Loucy (cell line): ENCODE measurements around the gene RAD23B.

ENCODE experiments used
- H2AFZ ChIP-seq: fragments of 200-600 bp; sonication (generic); 2 replicates; pipeline ENCODE4 v1.6.0; 2016; ENCODE audit warnings: antibody characterized with exemption, mild to moderate bottlenecking, low read length, moderate library complexity
- H3F3A ChIP-seq: fragments of 200-600 bp; 2 replicates; pipeline ENCODE4 v1.6.0; 2016; ENCODE audit warnings: antibody characterized with exemption, low read depth, mild to moderate bottlenecking
- H3K27me3 ChIP-seq: fragments of 200-600 bp; sonication (generic); 2 replicates; pipeline ENCODE4 v1.6.1; 2014; ENCODE audit warnings: low read length, mild to moderate bottlenecking; ENCODE audit not compliant: insufficient read depth, poor library complexity, severe bottlenecking
- H3K36me3 ChIP-seq: fragments of 200-600 bp; sonication (generic); 2 replicates; pipeline ENCODE4 v1.6.1; 2016; ENCODE audit warnings: low read length; ENCODE audit not compliant: insufficient read depth
- H3K4me1 ChIP-seq: fragments of 200-600 bp; sonication (generic); 2 replicates; pipeline ENCODE4 v1.5.1; 2014; ENCODE audit warnings: low read length, mild to moderate bottlenecking; ENCODE audit not compliant: insufficient read depth, poor library complexity, severe bottlenecking
- H3K4me2 ChIP-seq: fragments of 200-600 bp; sonication (generic); 2 replicates; pipeline ENCODE4 v1.6.0; 2014; ENCODE audit warnings: antibody characterized with exemption, low read length, low read depth, mild to moderate bottlenecking; ENCODE audit not compliant: poor library complexity, severe bottlenecking
- H3K4me3 ChIP-seq: fragments of 200-600 bp; sonication (generic); 2 replicates; pipeline ENCODE4 v1.5.1; 2014; ENCODE audit warnings: low read length, mild to moderate bottlenecking, mixed read lengths; ENCODE audit not compliant: poor library complexity, severe bottlenecking
- H3K79me2 ChIP-seq: fragments of 200-600 bp; sonication (generic); 2 replicates; pipeline ENCODE4 v1.6.1; 2014; ENCODE audit warnings: low read length; ENCODE audit not compliant: insufficient read depth
- H3K9ac ChIP-seq: fragments of 200-600 bp; sonication (generic); 2 replicates; pipeline ENCODE4 v1.6.0; 2014; ENCODE audit warnings: mild to moderate bottlenecking, low read depth, low read length, moderate library complexity; ENCODE audit not compliant: poor library complexity, severe bottlenecking
- H3K9me2 ChIP-seq: fragments of 200-600 bp; sonication (generic); replicated peaks from 2 replicates; pipeline ENCODE4 v1.6.1; 2016; ENCODE audit warnings: low read depth, low read length, mixed read lengths
- H3K9me3 ChIP-seq: fragments of 200-600 bp; sonication (generic); 2 replicates; pipeline ENCODE4 v1.6.1; 2014; ENCODE audit warnings: mild to moderate bottlenecking, antibody characterized with exemption, low read length, low read depth; ENCODE audit not compliant: insufficient read depth
- H4K20me1 ChIP-seq: fragments of 200-600 bp; sonication (generic); 2 replicates; pipeline ENCODE4 v1.6.0; 2014; ENCODE audit warnings: antibody characterized with exemption, low read length, mild to moderate bottlenecking; ENCODE audit not compliant: insufficient read depth, poor library complexity, severe bottlenecking
- EZH2phosphoT487 ChIP-seq: fragments of 200-600 bp; IDR thresholded peaks from 2 replicates; pipeline ENCODE4 v1.6.1; 2018; ENCODE audit warnings: antibody characterized with exemption, mild to moderate bottlenecking, moderate library complexity, borderline replicate concordance
- TF ChIP-seq, protein P1 (sequence below): fragments of 200-600 bp; sonication (generic); conservative IDR thresholded peaks from 2 replicates; pipeline ENCODE4 v1.5.1; 2014; ENCODE audit warnings: mild to moderate bottlenecking, antibody characterized with exemption, low read length

RAD23B gene

DNA sequence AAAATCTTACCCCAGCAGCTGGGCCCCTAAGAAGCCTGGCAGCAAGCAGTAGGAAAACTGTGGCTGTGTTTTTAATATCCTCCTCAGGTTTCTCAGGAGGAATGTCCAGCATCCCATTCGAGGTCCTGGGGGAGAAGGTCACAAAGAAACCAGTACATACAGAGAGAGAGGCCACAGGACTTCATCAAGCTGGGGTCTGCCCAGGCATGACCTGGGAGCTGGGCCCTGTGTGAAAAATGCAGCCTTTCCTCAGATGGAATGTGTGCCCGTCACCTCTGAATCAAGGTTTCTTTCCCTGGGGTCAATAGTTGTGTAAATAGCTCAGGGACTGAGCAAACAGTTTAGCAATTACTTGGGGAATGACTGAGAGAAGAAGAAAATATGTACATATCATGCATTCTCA, 33.9 kb upstream of the RAD23B start:
- peaks cover 15% of the 10 kb centered on the region for H3K27me3 ChIP-seq
- H3K36me3 ChIP-seq: no peaks in the 10 kb centered on the region
- TF ChIP-seq, protein P1, sequence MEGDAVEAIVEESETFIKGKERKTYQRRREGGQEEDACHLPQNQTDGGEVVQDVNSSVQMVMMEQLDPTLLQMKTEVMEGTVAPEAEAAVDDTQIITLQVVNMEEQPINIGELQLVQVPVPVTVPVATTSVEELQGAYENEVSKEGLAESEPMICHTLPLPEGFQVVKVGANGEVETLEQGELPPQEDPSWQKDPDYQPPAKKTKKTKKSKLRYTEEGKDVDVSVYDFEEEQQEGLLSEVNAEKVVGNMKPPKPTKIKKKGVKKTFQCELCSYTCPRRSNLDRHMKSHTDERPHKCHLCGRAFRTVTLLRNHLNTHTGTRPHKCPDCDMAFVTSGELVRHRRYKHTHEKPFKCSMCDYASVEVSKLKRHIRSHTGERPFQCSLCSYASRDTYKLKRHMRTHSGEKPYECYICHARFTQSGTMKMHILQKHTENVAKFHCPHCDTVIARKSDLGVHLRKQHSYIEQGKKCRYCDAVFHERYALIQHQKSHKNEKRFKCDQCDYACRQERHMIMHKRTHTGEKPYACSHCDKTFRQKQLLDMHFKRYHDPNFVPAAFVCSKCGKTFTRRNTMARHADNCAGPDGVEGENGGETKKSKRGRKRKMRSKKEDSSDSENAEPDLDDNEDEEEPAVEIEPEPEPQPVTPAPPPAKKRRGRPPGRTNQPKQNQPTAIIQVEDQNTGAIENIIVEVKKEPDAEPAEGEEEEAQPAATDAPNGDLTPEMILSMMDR: no peak
- no peak for TF ChIP-seq EZH2phosphoT487
- H4K20me1 ChIP-seq: no peaks in the 10 kb centered on the region
- H3F3A ChIP-seq: no peaks in the 10 kb centered on the region
- no peaks in the 10 kb centered on the region for H3K9me3 ChIP-seq
- H3K79me2 ChIP-seq: no peaks in the 10 kb centered on the region
- H3K4me2 ChIP-seq: no peak overlapping the region
- H3K4me3 ChIP-seq: no peak overlapping the region
- H3K9me2 ChIP-seq: no peaks in the 10 kb centered on the region
- H3K4me1 ChIP-seq: peaks cover 6% of the 10 kb centered on the region
- H3K9ac ChIP-seq: no peak overlapping the region
- H2AFZ ChIP-seq: no peak overlapping the region

DNA sequence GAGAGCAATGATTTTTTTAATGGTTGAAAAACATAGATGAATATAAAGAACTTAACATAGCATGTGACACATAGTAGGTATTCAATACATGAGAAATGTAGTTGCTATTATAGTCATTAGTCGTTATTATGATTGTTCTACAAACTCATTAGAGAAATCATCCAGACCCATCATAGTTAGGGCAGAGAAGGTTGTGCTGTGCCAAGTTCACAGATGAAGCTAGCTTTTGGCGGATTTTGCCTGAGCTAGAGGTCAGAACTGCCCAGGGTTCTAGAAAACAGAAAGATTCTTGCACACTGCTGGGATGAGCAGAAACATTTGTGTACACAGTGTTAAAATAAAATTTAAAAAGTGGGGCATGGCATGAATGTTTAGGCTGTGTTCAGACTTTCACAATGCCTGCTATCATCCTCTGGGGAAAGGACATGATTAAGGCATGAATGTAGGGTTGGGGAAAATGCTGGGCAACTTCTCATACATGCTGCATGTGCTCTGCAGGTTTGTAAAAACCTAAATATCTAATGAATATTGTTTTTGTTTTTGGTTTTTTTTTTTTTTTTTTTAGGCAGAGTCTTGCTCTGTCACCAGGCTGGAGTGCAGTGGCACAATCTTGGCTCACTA, 33.3 kb upstream of the RAD23B start:
- TF ChIP-seq, protein P1: no peak
- no peak for TF ChIP-seq EZH2phosphoT487
- no peaks in the 10 kb centered on the region for H3K9me2 ChIP-seq
- H3K9ac ChIP-seq: no peak overlapping the region
- no peak overlapping the region for H2AFZ ChIP-seq
- no peaks in the 10 kb centered on the region for H4K20me1 ChIP-seq
- H3K79me2 ChIP-seq: no peaks in the 10 kb centered on the region
- no peaks in the 10 kb centered on the region for H3K36me3 ChIP-seq
- no peaks in the 10 kb centered on the region for H3F3A ChIP-seq
- no peaks in the 10 kb centered on the region for H3K9me3 ChIP-seq
- H3K4me1 ChIP-seq: peaks cover 6% of the 10 kb centered on the region
- no peak overlapping the region for H3K4me3 ChIP-seq
- no peak overlapping the region for H3K4me2 ChIP-seq
- H3K27me3 ChIP-seq: peaks cover 17% of the 10 kb centered on the region

DNA sequence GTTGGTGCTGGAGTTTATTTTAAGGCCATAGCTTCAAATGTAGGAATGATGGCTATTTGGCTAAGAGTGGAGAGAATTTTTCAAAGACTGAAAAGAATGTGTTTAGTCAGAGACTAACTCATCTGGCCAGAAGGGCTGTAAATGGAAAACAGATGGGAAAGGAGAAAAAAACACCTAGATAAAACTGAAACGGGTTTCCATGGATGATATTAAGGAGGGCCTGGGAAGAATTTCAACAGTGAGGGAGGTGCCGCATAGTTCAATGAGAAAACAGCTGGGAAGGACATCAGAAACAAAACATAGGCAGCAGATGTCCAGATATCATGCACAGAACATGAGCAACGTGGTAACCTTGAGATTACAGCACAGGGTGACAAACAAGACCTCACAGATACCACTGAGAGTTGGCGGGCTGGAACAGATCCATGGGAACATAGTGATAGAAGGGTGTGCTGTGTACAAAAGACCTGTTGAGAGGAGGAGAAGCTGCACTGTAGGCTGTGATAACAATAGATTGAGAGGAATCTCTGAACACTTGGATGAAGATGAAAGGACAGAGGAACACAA, 31.2 kb upstream of the RAD23B start:
- Histone ChIP-seq H3K9ac (no peak overlapping the region), H2AFZ (no peak overlapping the region), H3K79me2 (no peaks in the 10 kb centered on the region), H3F3A (no peaks in the 10 kb centered on the region), H3K9me2 (no peaks in the 10 kb centered on the region), H3K4me2 (no peak overlapping the region), H3K4me3 (no peak overlapping the region), H4K20me1 (no peaks in the 10 kb centered on the region), H3K4me1 (no peaks in the 10 kb centered on the region), H3K9me3 (no peaks in the 10 kb centered on the region), H3K36me3 (no peaks in the 10 kb centered on the region), H3K27me3 (peaks cover 17% of the 10 kb centered on the region)
- TF ChIP-seq, protein P1: no peak
- TF ChIP-seq EZH2phosphoT487: no peak
